ENCODE results near the gene NAALADL1.

GRCh38 chr11:64996327-64996709, 62.0 kb downstream of the NAALADL1 start:
- TF ChIP-seq CHD1 (IDR thresholded peaks at IDR 0.05; ENCODE audit: low read depth, low read length) (no peak), CTCF (conservative IDR thresholded peaks at IDR 0.05; ENCODE audit: low read depth, low read length) (no peak), RCOR1 (IDR thresholded peaks at IDR 0.05; ENCODE audit: insufficient replicate concordance, low read length) (no peak), CEBPB (IDR thresholded peaks at IDR 0.05; ENCODE audit: low read depth, low read length) (no peak), MXI1 (IDR thresholded peaks at IDR 0.05; ENCODE audit: borderline replicate concordance, low read depth, low read length) (no peak), ELK1 (IDR thresholded peaks at IDR 0.05; ENCODE audit: borderline replicate concordance, low read depth, low read length) (no peak), USF2 (IDR thresholded peaks at IDR 0.05; ENCODE audit: low read depth, low read length) (no peak)
